ENCODE measurements around the gene ASCC2.
"Not testable (repeated sequence)": the region's sequence is repeated elsewhere in the genome, so short reads cannot be mapped to it uniquely, and the experiment has no call there.

ASCC2 gene

DNA sequence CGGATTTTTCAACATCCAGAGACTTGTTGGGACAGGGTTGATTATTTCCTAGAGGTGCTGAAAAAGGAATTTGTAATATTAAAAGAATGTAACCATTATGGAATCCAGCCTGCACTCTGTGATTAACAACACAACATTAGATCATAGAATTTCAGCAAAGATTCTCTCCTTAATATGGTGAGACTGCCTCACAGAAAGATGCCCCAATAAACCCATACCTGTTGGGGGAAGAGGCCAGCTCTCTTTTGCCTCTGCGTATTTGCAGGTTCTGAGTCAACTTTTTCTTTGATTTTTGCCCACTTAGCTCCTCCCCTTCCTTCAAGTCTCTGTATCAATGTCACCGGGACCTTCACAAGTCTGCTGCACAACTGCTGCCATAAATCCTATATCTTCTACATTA, 32.5 kb upstream of the ASCC2 start:
- H3K4me3 ChIP-seq (ENCODE audit: low read length): no peak overlapping the region
- peak; percentile 51 for DNase-seq (ENCODE audit: low read depth)
- TF ChIP-seq, protein P1, sequence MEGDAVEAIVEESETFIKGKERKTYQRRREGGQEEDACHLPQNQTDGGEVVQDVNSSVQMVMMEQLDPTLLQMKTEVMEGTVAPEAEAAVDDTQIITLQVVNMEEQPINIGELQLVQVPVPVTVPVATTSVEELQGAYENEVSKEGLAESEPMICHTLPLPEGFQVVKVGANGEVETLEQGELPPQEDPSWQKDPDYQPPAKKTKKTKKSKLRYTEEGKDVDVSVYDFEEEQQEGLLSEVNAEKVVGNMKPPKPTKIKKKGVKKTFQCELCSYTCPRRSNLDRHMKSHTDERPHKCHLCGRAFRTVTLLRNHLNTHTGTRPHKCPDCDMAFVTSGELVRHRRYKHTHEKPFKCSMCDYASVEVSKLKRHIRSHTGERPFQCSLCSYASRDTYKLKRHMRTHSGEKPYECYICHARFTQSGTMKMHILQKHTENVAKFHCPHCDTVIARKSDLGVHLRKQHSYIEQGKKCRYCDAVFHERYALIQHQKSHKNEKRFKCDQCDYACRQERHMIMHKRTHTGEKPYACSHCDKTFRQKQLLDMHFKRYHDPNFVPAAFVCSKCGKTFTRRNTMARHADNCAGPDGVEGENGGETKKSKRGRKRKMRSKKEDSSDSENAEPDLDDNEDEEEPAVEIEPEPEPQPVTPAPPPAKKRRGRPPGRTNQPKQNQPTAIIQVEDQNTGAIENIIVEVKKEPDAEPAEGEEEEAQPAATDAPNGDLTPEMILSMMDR (conservative IDR thresholded peaks at IDR 0.05; ENCODE audit: low read length): no peak

DNA sequence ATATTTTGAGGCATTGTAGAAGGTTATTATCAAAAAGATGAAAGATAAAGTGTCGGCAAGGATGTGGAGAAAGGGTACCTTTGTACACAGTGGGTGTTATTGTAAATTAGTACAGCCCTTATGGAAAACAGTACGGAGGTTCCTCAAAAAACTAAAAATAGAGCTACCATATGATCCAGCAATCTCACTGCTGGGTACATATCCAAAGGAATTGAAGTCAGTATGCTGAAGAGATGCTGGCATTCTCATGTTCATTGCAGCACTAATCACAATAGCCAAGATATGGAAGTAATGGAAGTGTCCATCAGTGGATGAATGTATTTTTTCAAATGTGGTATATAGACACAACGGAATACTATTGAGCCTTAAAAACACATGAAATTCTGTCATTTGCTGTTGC, 29.8 kb upstream of the ASCC2 start:
- DNase-seq (ENCODE audit: low read depth): no peak
- TF ChIP-seq, protein P1 (conservative IDR thresholded peaks at IDR 0.05; ENCODE audit: low read length): no peak
- H3K4me3 ChIP-seq (ENCODE audit: low read length): no peak overlapping the region

DNA sequence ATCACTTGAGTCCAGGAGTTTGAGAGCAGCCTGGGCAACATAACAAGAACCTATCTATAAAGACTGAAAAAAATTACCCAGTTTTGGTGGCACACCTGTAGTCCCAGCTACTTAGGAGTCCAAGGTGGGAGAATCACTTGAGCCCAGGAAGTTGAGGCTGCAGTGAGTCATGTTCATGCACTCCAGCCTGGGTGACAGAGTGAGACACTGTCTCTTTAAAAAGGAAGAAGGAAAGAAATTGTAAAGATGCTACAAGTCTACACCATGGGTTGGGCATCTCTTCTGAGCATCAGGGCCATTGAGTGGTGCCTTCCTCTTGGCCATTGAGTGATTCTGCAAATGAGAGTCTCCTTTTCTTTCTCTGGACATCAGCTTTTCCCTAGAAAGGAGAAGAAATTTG, 29.2 kb upstream of the ASCC2 start:
- no peak overlapping the region for H3K4me3 ChIP-seq (ENCODE audit: low read length)
- DNase-seq (ENCODE audit: low read depth): no peak
- TF ChIP-seq, protein P1 (conservative IDR thresholded peaks at IDR 0.05; ENCODE audit: low read length): no peak

DNA sequence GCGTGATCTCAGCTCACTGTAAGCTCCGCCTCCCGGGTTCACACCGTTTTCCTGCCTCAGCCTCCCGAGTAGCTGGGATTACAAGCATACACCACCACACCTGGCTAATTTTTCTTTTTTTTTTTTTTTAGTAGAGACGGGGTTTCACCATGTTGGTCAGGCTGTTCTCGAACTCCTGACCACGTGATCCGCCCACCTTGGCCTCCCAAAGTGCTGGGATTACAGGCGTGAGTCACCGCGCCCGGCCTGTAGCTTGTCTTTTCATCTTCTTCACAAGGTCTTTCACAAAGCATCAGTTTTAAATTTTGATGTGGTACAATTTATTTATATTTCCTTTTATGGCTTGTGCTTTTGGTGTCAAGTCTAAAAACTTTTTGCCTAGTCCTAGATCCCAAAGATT, 27.5 kb upstream of the ASCC2 start:
- DNase-seq (ENCODE audit: low read depth); H3K4me3 ChIP-seq (ENCODE audit: low read length): not testable (repeated sequence)

DNA sequence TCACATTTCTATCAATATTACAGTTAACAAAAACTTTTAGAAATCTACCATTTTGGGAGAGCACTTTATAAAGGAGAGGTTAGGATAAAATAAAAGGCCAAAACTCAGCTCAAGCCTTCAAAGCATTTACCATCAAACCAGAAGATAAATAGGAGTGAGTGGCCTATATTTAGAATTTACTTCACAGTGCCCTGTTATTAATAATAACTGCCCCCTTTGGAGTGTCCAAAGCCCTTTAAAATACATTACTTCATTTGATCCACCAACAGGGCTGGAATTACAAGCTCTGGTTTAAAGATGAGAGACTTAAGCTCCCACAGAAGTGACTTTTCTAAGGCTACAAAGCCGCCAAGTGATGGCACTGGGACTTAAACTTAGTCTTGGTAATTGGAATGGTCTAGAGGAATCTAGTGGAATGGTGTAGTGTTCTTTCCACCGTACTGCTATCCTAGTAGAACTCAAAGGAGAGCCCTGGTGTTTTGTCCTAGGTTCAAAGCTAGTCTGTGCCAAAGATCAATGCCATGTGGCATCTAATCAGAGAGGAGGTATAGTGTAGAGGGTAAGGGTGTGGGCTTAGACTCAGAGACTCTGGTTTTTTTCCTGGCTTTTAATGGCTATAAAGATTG, 23.7 kb upstream of the ASCC2 start:
- no peak for DNase-seq (ENCODE audit: low read depth)
- H3K4me3 ChIP-seq (ENCODE audit: low read length): no peak overlapping the region
- TF ChIP-seq, protein P1 (conservative IDR thresholded peaks at IDR 0.05; ENCODE audit: low read length): no peak

DNA sequence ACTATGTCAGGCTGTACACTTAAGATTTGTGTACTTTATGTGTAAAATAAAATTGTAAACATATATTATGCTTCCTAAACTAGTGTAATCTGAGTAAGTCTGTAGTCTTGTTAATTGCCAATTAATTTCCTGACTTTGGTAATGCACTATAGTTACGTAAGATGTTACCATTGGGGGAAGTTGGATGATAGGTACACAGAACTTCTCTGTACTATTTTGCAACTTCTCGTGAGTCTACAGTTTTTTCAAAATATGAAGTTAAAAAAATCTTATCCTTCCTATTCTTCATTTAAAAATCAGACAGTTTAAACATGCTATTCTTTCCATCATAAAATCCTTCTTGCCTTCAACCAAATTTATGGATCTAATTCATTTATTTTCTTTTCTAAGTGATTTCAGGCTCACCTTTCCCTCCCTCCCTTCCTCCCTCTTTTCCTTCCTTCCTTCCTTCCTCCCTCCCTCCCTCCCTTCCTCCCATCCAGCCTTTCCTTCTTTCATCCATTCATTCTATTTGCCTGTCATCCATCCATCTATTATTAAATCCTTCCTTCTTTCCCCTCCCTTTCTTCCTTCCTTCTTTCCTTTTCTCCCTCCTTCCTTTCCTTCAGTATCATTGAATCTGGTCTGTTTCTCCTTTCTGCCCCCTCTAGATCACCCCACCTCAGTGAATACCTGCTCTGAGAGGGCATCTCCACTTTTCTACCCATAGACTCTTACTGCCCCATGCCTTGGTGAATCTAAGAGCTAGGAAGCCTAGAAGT, 22.1 kb upstream of the ASCC2 start:
- DNase-seq (ENCODE audit: low read depth): no peak
- TF ChIP-seq, protein P1 (conservative IDR thresholded peaks at IDR 0.05; ENCODE audit: low read length): no peak
- no peak overlapping the region for H3K4me3 ChIP-seq (ENCODE audit: low read length)

DNA sequence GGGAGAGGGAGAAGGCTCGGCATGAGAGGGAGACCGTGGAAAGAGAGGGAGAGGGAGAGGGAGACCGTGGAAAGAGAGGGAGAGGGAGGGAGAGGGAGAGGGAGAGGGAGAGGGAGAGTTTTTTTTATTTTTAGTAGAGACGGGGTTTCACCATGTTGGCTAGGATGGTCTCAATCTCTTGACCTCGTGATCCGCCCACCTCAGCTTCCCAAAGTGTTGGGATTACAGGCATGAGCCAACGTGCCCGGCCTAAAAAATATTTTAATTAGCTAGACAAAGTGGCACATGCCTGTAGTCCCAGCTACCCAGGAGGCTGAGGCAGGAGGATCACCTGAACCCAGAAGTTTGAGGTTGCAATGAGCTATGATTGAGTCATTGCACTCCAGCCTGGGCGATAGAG, 21.0 kb upstream of the ASCC2 start:
- H3K4me3 ChIP-seq (ENCODE audit: low read length); DNase-seq (ENCODE audit: low read depth): not testable (repeated sequence)

DNA sequence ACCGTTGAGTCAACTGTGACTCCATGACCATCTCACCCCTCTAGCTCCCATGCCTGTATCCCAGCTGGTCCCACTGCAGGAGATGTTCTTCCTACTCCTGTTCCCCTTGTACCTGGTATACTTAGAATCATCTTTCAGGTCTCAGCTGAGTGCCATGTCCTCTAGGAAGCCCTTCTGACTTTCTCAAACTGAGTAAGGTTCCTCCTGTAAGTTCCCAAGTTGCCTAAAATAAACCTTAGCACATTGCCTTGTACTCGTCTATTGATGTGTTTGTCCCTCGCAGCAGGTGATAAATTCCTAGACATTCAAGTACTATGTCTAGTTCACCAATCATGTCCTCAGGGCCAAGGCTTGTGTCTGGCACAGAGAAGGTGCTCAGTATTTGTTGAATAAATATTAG, 18.4 kb upstream of the ASCC2 start:
- H3K4me3 ChIP-seq (ENCODE audit: low read length): no peak overlapping the region
- no peak for DNase-seq (ENCODE audit: low read depth)
- TF ChIP-seq, protein P1 (conservative IDR thresholded peaks at IDR 0.05; ENCODE audit: low read length): no peak

Data from AG10803 (cell line).